Measurements from ENCODE around the gene ELMO1. TPM values are rescaled to one million over a fixed set of nuclear protein-coding genes. Genes with fewer than 3 reads are reported as not detected.
A peak's percentile ranks its signal among the peaks of the same experiment; 100 is the strongest.

The ELMO1 gene
- total and polyA plus RNA-seq, 2 of the 13 experiments (the other 11 are each of a cell fraction or from before 2014, with no cell fraction given) = 0.11 to 0.17 TPM

DNA sequence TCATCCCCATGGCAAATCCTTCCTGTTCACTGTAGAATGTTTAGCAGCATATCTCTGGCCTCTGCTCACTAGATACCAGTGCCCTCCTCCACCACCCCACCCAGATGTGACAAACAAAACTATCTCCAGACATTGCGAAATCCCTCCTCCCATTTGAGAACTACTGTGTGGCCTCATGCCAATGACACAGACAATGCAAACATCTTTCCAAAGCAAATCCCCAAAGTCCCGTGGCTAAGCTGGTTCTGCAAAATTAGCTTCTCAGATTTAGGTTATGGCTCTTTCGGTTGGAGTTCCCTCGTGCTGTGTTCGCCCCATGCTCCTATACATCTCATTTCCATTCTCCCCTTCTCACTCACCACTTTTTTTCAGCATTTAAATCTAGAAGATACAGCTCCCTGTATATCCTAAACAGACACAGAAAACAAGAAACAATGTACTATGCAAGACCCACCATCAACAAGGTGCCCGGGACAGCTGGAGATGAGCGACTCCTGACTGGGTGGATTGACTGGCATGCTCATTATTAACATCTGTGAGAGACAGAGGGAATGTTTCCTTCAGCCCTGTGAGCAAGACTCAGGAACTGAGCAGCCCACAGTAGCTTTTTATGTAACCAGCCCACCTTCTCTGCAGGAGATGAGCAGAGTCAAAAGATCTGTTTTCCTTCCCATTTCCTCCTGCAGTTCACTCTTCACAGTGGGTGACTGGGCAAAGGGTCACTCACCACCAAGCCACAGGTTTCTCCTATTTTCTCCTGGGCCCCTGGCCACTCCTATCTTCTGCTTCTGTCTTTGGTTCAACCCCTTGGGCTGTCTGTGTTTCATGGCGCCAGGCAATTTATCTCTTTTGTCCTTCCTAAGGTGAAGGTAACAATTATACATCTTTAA lies 498.7 kb downstream of the ELMO1 start:
- no peaks in the 10 kb centered on the region for H3K9me3 ChIP-seq (ENCODE audit: low read length)
- no peak overlapping the region for H3K4me3 ChIP-seq (replicated peaks in 1 of 3; ENCODE audit: insufficient read depth in 1 of 3, low read depth in 2 of 3, low read length in 3 of 3)
- H4K20me1 ChIP-seq (ENCODE audit: insufficient read depth, low read length) = no peaks in the 10 kb centered on the region
- H2AFZ ChIP-seq (ENCODE audit: low read length) = no peak overlapping the region
- H3K9ac ChIP-seq (ENCODE audit: insufficient read depth, low read depth, low read length) = no peak overlapping the region
- ATAC-seq (peak; percentile 71), DNase-seq (ENCODE audit: low spot score) (peak; percentile 88), FAIRE-seq (peak; percentile 90)
- no peak overlapping the region for H3K27ac ChIP-seq (ENCODE audit: extremely low read length, insufficient read depth, low read length)
- no peaks in the 10 kb centered on the region for H3K27me3 ChIP-seq (ENCODE audit: control insufficient read depth in 1 of 2, insufficient read depth in 2 of 2, low read length in 2 of 2)
- peaks cover 62% of the 10 kb centered on the region for H3K4me1 ChIP-seq (ENCODE audit: insufficient read depth, low read length)
- no TSS peak for BruUV-seq (replicated peaks)
- H3K79me2 ChIP-seq (ENCODE audit: insufficient read depth, low read length) = no peaks in the 10 kb centered on the region
- H3K36me3 ChIP-seq (replicated peaks in 1 of 2; ENCODE audit: control insufficient read depth in 1 of 2, insufficient read depth in 2 of 2, low read length in 2 of 2) = no peaks in the 10 kb centered on the region
- in situ Hi-C loops (cut with HindIII; ENCODE audit: extremely low pct_ligation_motif_present, low pct_unique_long_range_greater_than_20kb) = loop anchor here (25.0 kb wide), 1 partner anchor 488 kb away; no protein-coding TSS in a partner anchor
- peak overlapping the region; percentile 49; the same call in 1 of the 2 replicates for H3K4me2 ChIP-seq (ENCODE audit: low read depth, low read length)
- ChIA-PET POLR2A (no interaction called here), CTCF (ENCODE audit: low intra/inter-chr PET ratio, low total read pairs) (no interaction called here)
- intact Hi-C loops (cut with micrococcal nuclease; ENCODE audit: unreplicated experiment) = no loop called here
- 17% methylated on average over 8 of the region's 8 CpGs for WGBS (ENCODE audit: low lambda C conversion rate)
- TF ChIP-seq MZF1 (CRISPR knock-in tag; IDR thresholded peaks at IDR 0.05; ENCODE audit: borderline replicate concordance) (no peak; the same call in 1 of the 2 replicates), NR2F2 (IDR thresholded peaks at IDR 0.05; ENCODE audit: borderline replicate concordance, low read depth) (0 out of 2 replicates have a peak, but pooled peaks have one; percentile 47), SUZ12 (IDR thresholded peaks at IDR 0.05; ENCODE audit: low read depth, low read length) (no peak), SIN3A (IDR thresholded peaks at IDR 0.05; ENCODE audit: borderline replicate concordance, low read depth, low read length) (no peak), HNF4G (IDR thresholded peaks at IDR 0.05; ENCODE audit: borderline replicate concordance, low read depth, low read length) (no peak; the same call in 1 of the 2 replicates), HNF4G (CRISPR knock-in tag; IDR thresholded peaks at IDR 0.05; ENCODE audit: borderline replicate concordance, low read depth) (no peak), ZSCAN25 (CRISPR knock-in tag; IDR thresholded peaks at IDR 0.05) (no peak), ZNF253 (CRISPR knock-in tag; IDR thresholded peaks at IDR 0.05; ENCODE audit: borderline replicate concordance) (no peak), ZNF24 (IDR thresholded peaks at IDR 0.05) (no peak), MYNN (CRISPR knock-in tag; IDR thresholded peaks at IDR 0.05; ENCODE audit: low read depth) (no peak), TEAD3 (CRISPR knock-in tag; optimal IDR thresholded peaks at IDR 0.05; ENCODE audit: borderline replicate concordance) (peak; percentile 77), ZSCAN30 (CRISPR knock-in tag; IDR thresholded peaks at IDR 0.05) (no peak), ZNF101 (CRISPR knock-in tag; IDR thresholded peaks at IDR 0.05; ENCODE audit: borderline replicate concordance, low read depth) (no peak), KLF6 (CRISPR knock-in tag; IDR thresholded peaks at IDR 0.05) (no peak), ZNF3 (CRISPR knock-in tag; IDR thresholded peaks at IDR 0.05) (no peak), ZNF292 (CRISPR knock-in tag; IDR thresholded peaks at IDR 0.05; ENCODE audit: borderline replicate concordance, low read depth) (peak; percentile 77; the same call in 1 of the 2 replicates), ZSCAN20 (CRISPR knock-in tag; IDR thresholded peaks at IDR 0.05; ENCODE audit: borderline replicate concordance) (no peak), SPEN (CRISPR knock-in tag; IDR thresholded peaks at IDR 0.05; ENCODE audit: low read depth) (no peak), GATA4 (IDR thresholded peaks at IDR 0.05; ENCODE audit: borderline replicate concordance, low read depth) (no peak; the same call in 1 of the 2 replicates), GATAD2A (CRISPR knock-in tag; IDR thresholded peaks at IDR 0.05) (peak; percentile 98), MYC (CRISPR knock-in tag; IDR thresholded peaks at IDR 0.05; ENCODE audit: borderline replicate concordance) (no peak)
- TF ChIP-seq, protein P1, sequence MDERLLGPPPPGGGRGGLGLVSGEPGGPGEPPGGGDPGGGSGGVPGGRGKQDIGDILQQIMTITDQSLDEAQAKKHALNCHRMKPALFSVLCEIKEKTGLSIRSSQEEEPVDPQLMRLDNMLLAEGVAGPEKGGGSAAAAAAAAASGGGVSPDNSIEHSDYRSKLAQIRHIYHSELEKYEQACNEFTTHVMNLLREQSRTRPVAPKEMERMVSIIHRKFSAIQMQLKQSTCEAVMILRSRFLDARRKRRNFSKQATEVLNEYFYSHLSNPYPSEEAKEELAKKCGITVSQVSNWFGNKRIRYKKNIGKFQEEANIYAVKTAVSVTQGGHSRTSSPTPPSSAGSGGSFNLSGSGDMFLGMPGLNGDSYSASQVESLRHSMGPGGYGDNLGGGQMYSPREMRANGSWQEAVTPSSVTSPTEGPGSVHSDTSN (CRISPR knock-in tag; IDR thresholded peaks at IDR 0.05) = no peak
- TF ChIP-seq, protein P2, sequence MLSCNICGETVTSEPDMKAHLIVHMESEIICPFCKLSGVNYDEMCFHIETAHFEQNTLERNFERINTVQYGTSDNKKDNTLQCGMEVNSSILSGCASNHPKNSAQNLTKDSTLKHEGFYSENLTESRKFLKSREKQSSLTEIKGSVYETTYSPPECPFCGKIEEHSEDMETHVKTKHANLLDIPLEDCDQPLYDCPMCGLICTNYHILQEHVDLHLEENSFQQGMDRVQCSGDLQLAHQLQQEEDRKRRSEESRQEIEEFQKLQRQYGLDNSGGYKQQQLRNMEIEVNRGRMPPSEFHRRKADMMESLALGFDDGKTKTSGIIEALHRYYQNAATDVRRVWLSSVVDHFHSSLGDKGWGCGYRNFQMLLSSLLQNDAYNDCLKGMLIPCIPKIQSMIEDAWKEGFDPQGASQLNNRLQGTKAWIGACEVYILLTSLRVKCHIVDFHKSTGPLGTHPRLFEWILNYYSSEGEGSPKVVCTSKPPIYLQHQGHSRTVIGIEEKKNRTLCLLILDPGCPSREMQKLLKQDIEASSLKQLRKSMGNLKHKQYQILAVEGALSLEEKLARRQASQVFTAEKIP (CRISPR knock-in tag; IDR thresholded peaks at IDR 0.05; ENCODE audit: borderline replicate concordance) = no peak

All from HepG2 (cell line).